Kidney (tissue), 14 donors: ENCODE measurements around the gene RASAL2. TPM values are rescaled to one million over a fixed set of nuclear protein-coding genes. Genes with fewer than 3 reads are reported as not detected.

Source experiments
- DNase-seq, 5 donors: peaks; one replicate each; pipeline ENCODE4 v3.0.0-alpha.2; 2013 to 2020
- FAIRE-seq: peaks from 2 replicates; lab custom pipeline; 2012; peaks lifted over from hg19 to GRCh38; lab: Jason Lieb, UNC
- H3K27ac ChIP-seq, 2 donors: one replicate each; pipeline ENCODE4 v1.7.0; 2013; ENCODE audit warnings: low read depth in 2 of 2, low read length in 2 of 2, inconsistent platforms in 1 of 2
- H3K27me3 ChIP-seq: one replicate; pipeline ENCODE4 v1.7.1; 2013; ENCODE audit warnings: low read length, inconsistent platforms; ENCODE audit not compliant: control insufficient read depth, insufficient read depth
- H3K36me3 ChIP-seq, 3 donors: one replicate each; pipeline versions ENCODE4 v1.7.0 to v1.7.1; 2013; ENCODE audit warnings: low read length in 3 of 3, control low read depth in 1 of 3, inconsistent platforms in 1 of 3; ENCODE audit not compliant: insufficient read depth in 3 of 3, control insufficient read depth in 2 of 3
- H3K4me1 ChIP-seq, 3 donors: one replicate each; pipeline versions ENCODE4 v1.7.0 to v1.7.1; 2013; ENCODE audit warnings: low read length in 3 of 3, inconsistent platforms in 1 of 3, low read depth in 1 of 3; ENCODE audit not compliant: control insufficient read depth in 2 of 3, insufficient read depth in 2 of 3
- H3K4me3 ChIP-seq, 3 donors: one replicate each; pipeline versions ENCODE4 v1.7.0 to v1.8.1; 2013; ENCODE audit warnings: low read length in 3 of 3, control low read depth in 1 of 3, inconsistent platforms in 1 of 3
- H3K9ac ChIP-seq, 3 donors: one replicate each; pipeline versions ENCODE4 v1.7.0 to v1.7.1; 2013; ENCODE audit warnings: low read length in 3 of 3, control low read depth in 1 of 3, inconsistent platforms in 1 of 3
- H3K9me3 ChIP-seq, 3 donors: one replicate each; pipeline versions ENCODE4 v1.7.0 to v1.7.1; 2013; ENCODE audit warnings: low read length in 3 of 3, control low read depth in 1 of 3, inconsistent platforms in 1 of 3; ENCODE audit not compliant: control insufficient read depth in 2 of 3, insufficient read depth in 1 of 3
- CTCF ChIP-seq: IDR thresholded peaks from 3 replicates; pipeline ENCODE4 v1.5.1; 2012; ENCODE audit warnings: mild to moderate bottlenecking, moderate library complexity, borderline replicate concordance; ENCODE audit not compliant: insufficient read depth; ENCODE audit errors: extremely low read depth
- intact Hi-C: fragments of 100-400 bp; cut with DNase I; formaldehyde crosslinking; loops from one replicate; pipeline ENCODE4 v1.11.1; 2022
- polyA plus RNA-seq: library from polyadenylated mRNA; stranded (reverse); fragments of 350-450 nt; fragmentation: Illumina TruSeq; extraction: RNeasy Lipid Tissue Mini Kit (QIAGEN cat#74804); gene quantifications from one replicate; pipeline ENCODE4 v1.2.3, GENCODE V29; 2014; ENCODE audit warnings: low read depth, low replicate concordance; ENCODE audit not compliant: insufficient read depth
- total RNA-seq: library from RNA; stranded (reverse); fragmentation: NEBNext Ultra II Directional; extraction: Animal tissue kit (Norgen Biotek cat#: 25700); gene quantifications from one replicate; pipeline ENCODE4 v1.2.1, GENCODE V29; 2021
- donor health status: control.
- donor health status: control.
- donor health status: control.
- donor health status: control.
- donor health status: control.
- donor health status: DM: yes; HTN: yes; CAD: no.
- donor health status: Normal renal cell carcinoma (clear cell type).

The RASAL2 gene
- total and polyA plus RNA-seq, 2 donors from 2014 or later: 2.2 to 26.5 TPM

GRCh38 chr1:178238722-178239510, 145.0 kb downstream of the RASAL2 start:
- Histone ChIP-seq H3K9ac (no peak overlapping the region), H3K27ac (no peak overlapping the region), H3K4me3 (no peak overlapping the region), H3K9me3 (no peaks in the 10 kb centered on the region), H3K4me1 (no peaks in the 10 kb centered on the region), H3K27me3 (no peaks in the 10 kb centered on the region), H3K36me3 (no peaks in the 10 kb centered on the region)
- intact Hi-C loops: no loop called here
- FAIRE-seq: peak; percentile 32
- DNase-seq: no peak
- no peak for TF ChIP-seq CTCF

- Histone ChIP-seq H3K4me3 (no peak overlapping the region), H3K27ac (no peak overlapping the region), H3K4me1 (no peaks in the 10 kb centered on the region), H3K9ac (no peak overlapping the region), H3K9me3 (no peaks in the 10 kb centered on the region), H3K27me3 (no peaks in the 10 kb centered on the region), H3K36me3 (no peaks in the 10 kb centered on the region)
- intact Hi-C loops: no loop called here
- DNase-seq (no peak), FAIRE-seq (no peak)
- no peak for TF ChIP-seq CTCF
Measured at GRCh38 chr1:178241057-178241456, 147.2 kb downstream of the RASAL2 start.

GRCh38 chr1:178241837-178242236, 147.9 kb downstream of the RASAL2 start:
- Histone ChIP-seq H3K4me1 (no peaks in the 10 kb centered on the region), H3K36me3 (no peaks in the 10 kb centered on the region), H3K9ac (no peak overlapping the region), H3K4me3 (no peak overlapping the region), H3K9me3 (no peaks in the 10 kb centered on the region), H3K27ac (no peak overlapping the region), H3K27me3 (no peaks in the 10 kb centered on the region)
- FAIRE-seq (no peak), DNase-seq (no peak)
- intact Hi-C loops: no loop called here
- TF ChIP-seq CTCF: no peak
